Articular chondrocyte of knee joint (primary cell): Measurements from ENCODE around the gene RNF151. TPM values are rescaled to one million over a fixed set of nuclear protein-coding genes. Genes with fewer than 3 reads are reported as not detected.

ENCODE experiments used
- small RNA-seq: library from RNA; depleted of rRNA; stranded (forward); fragments of <200 nt; gene quantifications from one replicate; pipeline ENCODE3, GENCODE V24; 2012
- total RNA-seq: library from RNA; depleted of rRNA; stranded (reverse); fragments of >200 nt; gene quantifications from 2 replicates; pipeline ENCODE4 v1.2.3, GENCODE V29; 2012

The RNF151 gene
- not detected in 2 replicates for total RNA-seq

GRCh38 chr16:1966460-1966859 lies at the start of gene RNF151:
Gene RNF151 (plus strand): TSS chr16:1966856. CDS start chr16:1966882, 26 bp downstream.

DNA sequence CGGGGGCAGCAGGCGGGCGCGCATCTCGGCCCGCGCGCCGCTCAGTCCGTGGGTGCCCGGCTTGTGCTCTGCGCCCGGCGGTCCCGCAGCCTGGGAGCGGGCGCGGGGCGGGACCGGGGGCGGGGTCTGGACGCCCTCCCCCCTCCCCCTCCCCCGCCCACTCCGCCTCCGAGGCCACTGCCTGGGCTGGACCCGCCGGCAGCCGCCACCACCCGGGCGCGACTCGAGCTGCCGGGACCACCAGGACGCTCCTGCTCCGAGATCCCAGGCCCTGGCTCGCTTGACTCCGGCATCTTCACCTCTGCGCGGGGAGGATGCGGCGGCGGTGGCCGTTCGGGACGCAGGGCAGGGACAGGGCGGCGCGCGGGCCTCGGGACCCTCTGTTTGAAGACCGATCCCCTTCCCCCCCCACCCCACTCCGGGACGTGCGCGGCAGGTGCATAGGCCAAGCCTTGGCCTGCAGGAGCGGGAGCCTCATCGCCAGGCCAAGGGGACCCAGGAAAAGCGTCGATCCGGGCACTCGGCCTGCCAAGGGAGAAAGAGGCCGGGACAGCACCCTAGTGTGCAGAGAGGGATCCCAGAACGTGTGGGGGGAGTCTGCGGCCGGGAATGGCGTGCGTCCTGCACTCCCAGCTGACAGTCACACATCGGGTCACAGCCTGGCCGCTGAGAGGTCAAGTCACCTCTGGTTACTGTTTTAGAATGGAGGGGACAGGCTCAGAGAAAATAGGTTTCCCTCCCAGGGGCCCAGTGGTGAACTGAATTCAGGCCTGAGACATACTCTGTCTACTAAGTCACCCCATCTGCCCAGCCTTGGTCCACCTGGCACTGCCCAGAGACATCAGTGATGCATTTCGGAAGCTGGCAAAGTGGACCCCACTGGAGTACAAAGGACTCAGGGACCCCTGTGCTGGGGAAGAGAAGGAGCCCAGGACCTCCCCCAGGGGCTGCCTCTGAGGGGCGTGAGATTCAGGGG lies 48.0 kb upstream of the RNF151 start, which contains the start of gene HS3ST6:
HS3ST6 (minus strand) TSS at position 65 of the 976 bp plus-strand sequence. CDS start 92 bp downstream, outside the sequence.

GRCh38 chr16:1942810-1943726 lies 23.6 kb upstream of the RNF151 start, which contains the start of gene MSRB1:
Gene MSRB1 (minus strand): TSS chr16:1943199. CDS start chr16:1943156, 43 bp downstream.

GRCh38 chr16:1959269-1960039 lies 7.2 kb upstream of the RNF151 start, which contains the start of gene NDUFB10:
Gene NDUFB10 (plus strand): TSS chr16:1959538. CDS start chr16:1959625, 87 bp downstream.

GRCh38 chr16:1964506-1965395 lies 1.9 kb upstream of the RNF151 start, which contains the start of gene RPS2:
Gene RPS2 (minus strand): TSS chr16:1964826. CDS start chr16:1964625, 201 bp downstream.

DNA sequence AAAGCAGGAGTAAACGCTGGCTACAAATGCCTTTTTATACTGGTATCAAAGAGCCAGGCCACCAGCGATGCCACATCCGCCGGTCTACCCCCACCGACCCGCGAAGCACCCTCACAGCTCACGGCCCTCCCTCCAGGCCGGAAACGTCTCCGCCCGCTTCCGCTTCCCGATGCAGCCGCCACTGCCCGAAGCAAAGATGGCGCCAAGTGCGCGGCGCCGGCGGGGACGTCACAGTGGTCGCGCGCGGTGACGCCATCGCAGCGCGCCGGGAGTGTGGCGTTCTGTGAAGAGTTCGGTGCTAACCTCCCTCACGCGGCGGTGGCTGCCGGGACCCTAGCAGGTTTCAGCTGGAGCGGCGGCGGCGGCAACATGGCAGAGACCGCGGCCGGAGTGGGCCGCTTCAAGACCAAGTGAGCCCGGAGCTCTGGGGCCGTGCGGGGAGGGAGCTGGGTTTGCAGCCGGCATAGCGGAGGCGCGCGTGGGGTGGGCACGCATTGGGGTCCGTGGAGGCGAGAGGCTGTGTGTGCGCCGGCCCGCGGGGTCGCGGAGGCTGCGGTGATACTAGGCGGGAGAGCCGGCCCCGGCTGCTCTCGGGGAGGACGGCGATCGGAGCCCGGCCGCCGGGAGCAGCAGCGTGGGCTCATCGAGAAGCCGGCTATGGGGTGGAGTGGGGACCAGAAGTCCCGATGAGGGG lies 5.3 kb downstream of the RNF151 start, which contains the start of gene TBL3:
TBL3 (plus strand) TSS at position 258 of the 694 bp plus-strand sequence; CDS start at position 370, 112 bp downstream.

DNA sequence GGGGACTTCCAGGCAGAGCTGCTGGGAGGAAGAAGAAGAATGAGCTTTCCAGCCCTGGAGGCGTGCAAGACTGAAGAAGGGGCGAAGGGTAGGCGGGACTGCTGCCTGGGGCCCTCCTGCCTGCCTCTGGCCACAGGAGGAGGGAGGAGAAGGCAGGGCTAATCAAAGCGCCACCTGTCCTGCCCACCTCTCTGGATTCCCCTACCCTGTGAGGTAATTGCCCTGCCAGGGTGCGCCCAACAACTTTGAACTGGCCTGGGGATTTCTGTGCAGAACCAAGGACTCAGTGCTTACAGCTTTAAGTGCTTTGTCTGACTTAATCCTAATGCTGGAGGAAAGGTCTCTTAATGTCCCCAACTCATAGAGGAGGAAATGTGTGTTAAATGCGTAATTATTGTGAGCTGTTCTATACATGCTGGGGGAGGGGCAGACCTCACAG lies 14.8 kb downstream of the RNF151 start, which contains the start of gene NOXO1:
NOXO1 (minus strand) TSS at position 72 of the 439 bp plus-strand sequence. CDS start 290 bp downstream, outside the sequence.

DNA sequence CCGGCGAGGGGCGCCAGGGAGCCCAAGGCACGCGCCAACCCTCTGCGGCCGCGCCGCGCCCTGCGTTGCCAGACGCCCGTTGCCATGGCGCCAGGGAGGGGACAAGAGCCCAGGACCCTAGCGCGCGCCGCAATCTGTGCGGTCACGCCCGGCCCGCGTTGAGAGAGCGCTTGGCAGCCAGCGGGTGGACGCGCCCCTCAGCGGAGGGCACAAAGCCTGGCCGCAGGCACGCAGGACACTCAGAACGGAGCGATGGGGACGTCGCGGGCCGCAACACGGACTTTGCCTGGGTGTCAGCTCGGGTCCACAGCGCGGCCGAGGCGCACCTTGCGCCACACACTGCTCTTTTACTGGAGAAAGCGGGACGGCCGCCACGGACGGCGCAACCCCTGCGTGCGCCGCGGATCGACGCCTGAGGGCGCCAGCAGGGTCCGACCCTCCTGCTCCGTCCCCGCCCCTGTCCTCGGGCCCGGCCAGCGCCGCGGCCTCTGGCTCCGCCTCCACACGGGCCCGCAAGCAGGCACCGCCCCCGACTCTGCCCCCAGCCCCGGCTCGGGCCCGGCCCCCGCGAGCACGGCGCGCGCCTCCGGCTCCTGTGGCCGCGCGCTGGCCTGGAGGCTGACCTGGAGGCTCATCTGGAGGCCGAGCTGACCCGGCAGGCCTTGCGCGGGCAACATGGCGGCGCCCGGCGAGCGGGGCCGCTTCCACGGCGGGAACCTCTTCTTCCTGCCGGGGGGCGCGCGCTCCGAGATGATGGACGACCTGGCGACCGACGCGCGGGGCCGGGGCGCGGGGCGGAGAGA lies 17.1 kb downstream of the RNF151 start, which contains the start of gene GFER:
GFER (plus strand) TSS at position 650 of the 803 bp plus-strand sequence; CDS start at position 676, 26 bp downstream.

DNA sequence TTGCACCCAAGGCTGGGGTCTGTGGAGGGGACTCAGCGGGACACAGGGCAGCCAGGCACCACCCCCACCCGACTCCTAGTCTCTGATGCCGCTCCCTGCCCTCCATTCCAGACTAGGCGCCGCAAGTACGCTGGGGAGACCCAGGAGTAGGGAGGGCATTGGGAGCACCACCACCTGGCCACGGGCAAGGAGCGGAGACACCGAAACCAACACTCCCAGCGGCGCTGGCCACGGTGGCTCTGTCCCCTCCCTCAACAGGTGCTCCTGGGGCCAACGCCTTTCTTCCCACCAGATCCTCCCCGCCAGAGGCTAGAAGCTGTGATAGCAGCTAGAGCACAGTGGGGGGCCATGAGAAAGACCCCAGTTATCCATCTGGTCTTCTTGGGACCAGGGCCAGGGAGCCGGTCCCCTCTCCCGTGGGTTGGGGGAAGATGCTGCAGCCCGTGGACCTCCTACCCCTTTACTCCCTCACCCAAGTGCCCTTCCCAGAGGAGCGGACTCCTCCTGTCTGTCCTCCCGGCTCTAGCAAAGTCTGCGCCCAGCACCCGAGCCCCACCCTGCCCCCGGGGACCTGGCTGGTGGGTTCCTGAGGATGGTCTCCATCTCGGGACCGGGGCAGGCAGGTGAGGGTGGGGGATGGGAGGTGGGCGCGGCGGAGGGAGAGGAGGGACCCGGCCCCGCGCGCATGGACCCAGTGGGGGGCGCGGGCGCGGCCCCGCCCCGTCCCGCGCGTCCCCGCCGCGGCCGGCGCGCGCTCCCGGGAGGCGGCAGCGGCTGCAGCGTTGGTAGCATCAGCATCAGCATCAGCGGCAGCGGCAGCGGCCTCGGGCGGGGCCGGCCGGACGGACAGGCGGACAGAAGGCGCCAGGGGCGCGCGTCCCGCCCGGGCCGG lies 22.8 kb downstream of the RNF151 start, which contains the start of gene SYNGR3:
SYNGR3 (plus strand) TSS at position 762 of the 892 bp plus-strand sequence. CDS start 133 bp downstream, outside the sequence.

DNA sequence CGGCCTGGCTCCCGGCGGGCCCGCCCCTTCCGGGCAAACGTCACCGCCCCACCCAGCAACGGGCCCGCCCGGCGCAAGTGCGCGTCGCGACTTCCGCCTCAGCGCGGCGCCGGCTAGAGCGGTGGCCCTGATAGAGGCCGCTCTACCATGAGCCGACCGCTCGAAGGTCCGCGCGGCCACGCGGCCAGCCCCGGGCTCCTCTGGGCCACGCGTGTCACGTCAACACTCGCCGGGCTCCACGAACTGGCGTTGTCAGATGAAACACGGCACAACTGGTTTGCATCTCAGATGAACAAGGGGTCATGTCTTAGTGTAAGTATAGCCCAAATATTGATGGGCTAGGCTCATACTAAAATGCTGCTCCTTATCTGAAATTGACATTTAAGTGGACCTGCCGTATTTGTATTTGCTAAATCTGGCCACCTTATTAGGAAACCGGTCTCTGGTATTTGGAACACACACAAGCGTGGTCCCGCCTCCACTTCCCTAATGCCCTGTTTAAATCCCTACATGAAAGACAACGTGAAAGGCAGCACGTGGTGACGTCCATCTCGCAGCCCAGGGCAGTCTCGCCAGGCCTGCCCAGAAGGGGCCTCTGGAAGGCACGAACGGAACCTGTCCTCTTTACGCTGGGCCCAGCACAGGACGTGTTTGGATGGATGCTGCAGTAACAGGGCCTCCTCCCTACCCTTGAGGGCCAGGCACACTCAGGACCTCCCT lies 43.3 kb downstream of the RNF151 start, which contains the start of gene ZNF598:
ZNF598 (minus strand) TSS at position 31 of the 720 bp plus-strand sequence.

Small RNAs within 50 kb of the gene (small RNA-seq; reads per million reads assigned to genes)
- gene AC005363.2 (not detected), gene RN7SL219P (not detected), gene SNORA10 (not detected), gene SNORA64 (not detected)

Other genes with a start within 250 kb of the RNF151 start
- 21.7 and 29.3 TPM in 2 replicates for gene NME3, start 195.3 kb upstream of the RNF151 start, total RNA-seq
- gene EME2, start 194.0 kb upstream of the RNF151 start, total RNA-seq, result 8.6 and 9.0 TPM in 2 replicates
- 36.3 and 42.9 TPM in 2 replicates for gene MRPS34, start 193.7 kb upstream of the RNF151 start, total RNA-seq
- 17.4 and 18.9 TPM in 2 replicates for gene SPSB3, start 184.3 kb upstream of the RNF151 start, total RNA-seq
- gene NUBP2, start 183.9 kb upstream of the RNF151 start, total RNA-seq, result 43.9 and 44.4 TPM in 2 replicates
- 0.11 TPM in 1 of 2 replicates, not detected in the other for gene IGFALS, start 173.2 kb upstream of the RNF151 start, total RNA-seq
- 14.3 and 23.7 TPM in 2 replicates for gene HAGH, start 140.0 kb upstream of the RNF151 start, total RNA-seq
- gene FAHD1, start 139.7 kb upstream of the RNF151 start, total RNA-seq, result 28.1 and 49.4 TPM in 2 replicates
- gene MEIOB, start 94.7 kb upstream of the RNF151 start, total RNA-seq, result 0.32 and 0.39 TPM in 2 replicates
- not detected in 2 replicates for gene HS3ST6, start 48.4 kb upstream of the RNF151 start, total RNA-seq
- gene MSRB1, start 23.7 kb upstream of the RNF151 start, total RNA-seq, result 13.5 and 17.8 TPM in 2 replicates
- gene RPL3L, start 12.2 kb upstream of the RNF151 start, total RNA-seq, result not detected in 2 replicates
- 97.7 and 108 TPM in 2 replicates for gene NDUFB10, start 7.3 kb upstream of the RNF151 start, total RNA-seq
- 1,674 and 2,243 TPM in 2 replicates for gene RPS2, start 2.0 kb upstream of the RNF151 start, total RNA-seq
- 17.5 and 19.1 TPM in 2 replicates for gene TBL3, start 5.2 kb downstream of the RNF151 start, total RNA-seq
- not detected in 2 replicates for gene NOXO1, start 14.6 kb downstream of the RNF151 start, total RNA-seq
- gene GFER, start 17.3 kb downstream of the RNF151 start, total RNA-seq, result 9.2 and 12.5 TPM in 2 replicates
- gene SYNGR3, start 23.1 kb downstream of the RNF151 start, total RNA-seq, result 0.26 and 0.76 TPM in 2 replicates
- 13.7 and 15.0 TPM in 2 replicates for gene ZNF598, start 43.0 kb downstream of the RNF151 start, total RNA-seq
- 0.39 and 0.65 TPM in 2 replicates for gene NPW, start 52.9 kb downstream of the RNF151 start, total RNA-seq
- 24.3 and 40.4 TPM in 2 replicates for gene NHERF2, start 60.0 kb downstream of the RNF151 start, total RNA-seq
- 15.5 and 16.2 TPM in 2 replicates for gene NTHL1, start 81.0 kb downstream of the RNF151 start, total RNA-seq
- gene TSC2, start 81.1 kb downstream of the RNF151 start, total RNA-seq, result 49.2 and 59.6 TPM in 2 replicates
- 95.7 and 99.2 TPM in 2 replicates for gene PKD1, start 169.0 kb downstream of the RNF151 start, total RNA-seq
- 0.65 and 0.86 TPM in 2 replicates for gene RAB26, start 181.8 kb downstream of the RNF151 start, total RNA-seq
- gene TRAF7, start 188.9 kb downstream of the RNF151 start, total RNA-seq, result 39.1 and 48.7 TPM in 2 replicates
- under 0.01 TPM in 2 replicates for gene CASKIN1, start 229.7 kb downstream of the RNF151 start, total RNA-seq
- 28.4 and 34.1 TPM in 2 replicates for gene MLST8, start 238.6 kb downstream of the RNF151 start, total RNA-seq
- gene BRICD5, start 244.0 kb downstream of the RNF151 start, total RNA-seq, result 0.22 and 0.91 TPM in 2 replicates
- 5.7 and 6.1 TPM in 2 replicates for gene PGP, start 248.0 kb downstream of the RNF151 start, total RNA-seq